Fibroblast of lung (primary cell): ENCODE data around the gene LIN37. TPM values are rescaled to one million over a fixed set of nuclear protein-coding genes. Genes with fewer than 3 reads are reported as not detected.

ENCODE experiments used
- DNase-seq, 2 donors: peaks; one replicate each; pipeline versions ENCODE4 v3.0.0 to v3.0.0-alpha.2; 2010; ENCODE audit warnings: low read depth in 2 of 2
- H2AFZ ChIP-seq: 2 replicates; pipeline ENCODE4 v1.5.1; 2012; ENCODE audit warnings: low read length, control low read depth, inconsistent platforms
- H3K27ac ChIP-seq: 2 replicates; pipeline ENCODE4 v1.5.1; 2011; ENCODE audit warnings: low read length, control low read depth; ENCODE audit not compliant: insufficient read depth
- H3K27me3 ChIP-seq: 2 replicates; pipeline ENCODE4 v1.5.1; 2011; ENCODE audit warnings: mild to moderate bottlenecking, low read length; ENCODE audit not compliant: control insufficient read depth, insufficient read depth
- H3K36me3 ChIP-seq: 2 replicates; pipeline ENCODE4 v1.5.1; 2011; ENCODE audit warnings: low read length; ENCODE audit not compliant: control insufficient read depth, insufficient read depth
- H3K4me1 ChIP-seq: 2 replicates; pipeline ENCODE4 v1.5.1; 2011; ENCODE audit warnings: low read length; ENCODE audit not compliant: control insufficient read depth, insufficient read depth; ENCODE audit errors: extremely low read depth
- H3K4me2 ChIP-seq: 2 replicates; pipeline ENCODE4 v1.5.1; 2011; ENCODE audit warnings: low read length, control low read depth; ENCODE audit not compliant: insufficient read depth; ENCODE audit errors: extremely low read depth
- H3K4me3 ChIP-seq, 4 experiments: fragments of 200-600 bp in 1 of 4; sonication (generic) in 1 of 4; replicated peaks in 1 of 4; 2 replicates each; pipeline ENCODE4 v1.5.1; 2011 to 2016; ENCODE audit warnings: low read length in 4 of 4, low read depth in 3 of 4, mild to moderate bottlenecking in 3 of 4, control low read depth in 2 of 4, inconsistent platforms in 1 of 4, mixed read lengths in 1 of 4; ENCODE audit not compliant: insufficient read depth in 1 of 4; ENCODE audit errors: control extremely low read depth in 1 of 4
- H3K79me2 ChIP-seq: 2 replicates; pipeline ENCODE4 v1.5.1; 2012; ENCODE audit warnings: mild to moderate bottlenecking, low read length, inconsistent platforms; ENCODE audit not compliant: control insufficient read depth, insufficient read depth
- H3K9ac ChIP-seq: 2 replicates; pipeline ENCODE4 v1.5.1; 2011; ENCODE audit warnings: mild to moderate bottlenecking, low read length, control low read depth; ENCODE audit not compliant: insufficient read depth
- H3K9me3 ChIP-seq: 2 replicates; pipeline ENCODE4 v1.5.1; 2012; ENCODE audit warnings: low read depth, low read length; ENCODE audit not compliant: control insufficient read depth, insufficient read depth
- H4K20me1 ChIP-seq: 2 replicates; pipeline ENCODE4 v1.5.1; 2011; ENCODE audit warnings: low read length; ENCODE audit not compliant: control insufficient read depth, insufficient read depth; ENCODE audit errors: extremely low read depth
- EZH2 ChIP-seq: IDR thresholded peaks from 2 replicates; pipeline ENCODE4 v1.5.1; 2012; ENCODE audit warnings: low read length, control low read depth, mild to moderate bottlenecking; ENCODE audit errors: missing control alignments
- polyA plus RNA-seq, 2 donors: library from polyadenylated mRNA; depleted of rRNA in 1 of 2; stranded (reverse) in 1 of 2; unstranded in 1 of 2; fragments of >200 nt; gene quantifications; 2 replicates each; pipeline ENCODE4 v1.2.1, GENCODE V29; 2011 to 2012; ENCODE audit warnings: missing spikeins in 1 of 2
- total RNA-seq: library from RNA; depleted of rRNA; stranded (reverse); fragments of >200 nt; gene quantifications from 2 replicates; pipeline ENCODE4 v1.2.1, GENCODE V29; 2014
- TF ChIP-seq, protein P1 (sequence below), 2 donors: IDR thresholded peaks in 1 of 2; conservative IDR thresholded peaks in 1 of 2; 1 replicate in 1 of 2; 2 replicates in 1 of 2; pipeline ENCODE4 v1.5.1; 2011 to 2012; ENCODE audit warnings: low read length in 2 of 2, control low read depth in 1 of 2, inconsistent platforms in 1 of 2, low read depth in 1 of 2, mild to moderate bottlenecking in 1 of 2

LIN37 gene
- total and polyA plus RNA-seq, 2 donors (not counting 1 experiment from before 2014, with no cell fraction given) = 6.4 to 10.3 TPM

DNA sequence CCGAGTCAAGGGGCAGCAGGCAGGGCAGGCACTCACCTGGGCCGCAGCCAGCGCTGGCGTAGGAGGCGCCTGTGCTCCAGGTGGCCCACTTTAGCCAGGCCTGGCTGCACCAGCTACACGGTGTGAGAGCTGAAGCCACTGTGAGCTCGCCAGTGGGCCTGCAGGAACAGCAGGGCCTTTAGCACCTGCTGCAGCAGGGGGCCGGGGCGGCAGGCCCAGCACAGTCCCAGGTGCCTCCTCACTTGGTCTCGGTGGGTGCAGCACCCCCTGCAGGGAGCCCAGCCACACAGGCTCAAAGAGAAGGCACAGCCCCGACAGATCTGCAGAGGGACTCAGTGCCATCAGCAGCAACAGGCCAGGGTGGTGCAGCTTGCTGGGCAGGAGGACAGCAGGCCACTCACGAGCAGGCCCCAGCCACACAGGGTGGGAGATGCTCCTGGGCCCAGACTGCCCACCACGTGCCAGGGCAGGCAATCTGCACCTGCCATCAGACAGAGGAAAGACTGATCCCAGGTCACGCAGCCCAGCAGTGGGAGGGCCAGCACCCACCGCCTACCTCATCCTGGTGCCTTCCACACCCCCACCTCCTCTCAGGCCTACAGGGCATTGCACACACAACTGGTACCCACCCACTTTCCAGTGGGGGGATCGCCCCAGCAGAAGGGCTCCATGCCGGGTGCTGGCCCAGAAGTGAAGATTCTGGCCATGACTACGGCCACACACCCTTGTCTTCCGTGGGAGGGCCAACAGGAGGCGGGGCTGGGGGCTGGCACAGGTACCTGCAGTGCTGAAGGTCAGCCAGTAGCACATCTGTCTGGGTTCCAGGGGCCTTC, 42.8 kb downstream of the LIN37 start:
- H3K4me3 ChIP-seq = no peak overlapping the region
- no peak overlapping the region for H2AFZ ChIP-seq
- H3K79me2 ChIP-seq = no peaks in the 10 kb centered on the region
- TF ChIP-seq, protein P1, sequence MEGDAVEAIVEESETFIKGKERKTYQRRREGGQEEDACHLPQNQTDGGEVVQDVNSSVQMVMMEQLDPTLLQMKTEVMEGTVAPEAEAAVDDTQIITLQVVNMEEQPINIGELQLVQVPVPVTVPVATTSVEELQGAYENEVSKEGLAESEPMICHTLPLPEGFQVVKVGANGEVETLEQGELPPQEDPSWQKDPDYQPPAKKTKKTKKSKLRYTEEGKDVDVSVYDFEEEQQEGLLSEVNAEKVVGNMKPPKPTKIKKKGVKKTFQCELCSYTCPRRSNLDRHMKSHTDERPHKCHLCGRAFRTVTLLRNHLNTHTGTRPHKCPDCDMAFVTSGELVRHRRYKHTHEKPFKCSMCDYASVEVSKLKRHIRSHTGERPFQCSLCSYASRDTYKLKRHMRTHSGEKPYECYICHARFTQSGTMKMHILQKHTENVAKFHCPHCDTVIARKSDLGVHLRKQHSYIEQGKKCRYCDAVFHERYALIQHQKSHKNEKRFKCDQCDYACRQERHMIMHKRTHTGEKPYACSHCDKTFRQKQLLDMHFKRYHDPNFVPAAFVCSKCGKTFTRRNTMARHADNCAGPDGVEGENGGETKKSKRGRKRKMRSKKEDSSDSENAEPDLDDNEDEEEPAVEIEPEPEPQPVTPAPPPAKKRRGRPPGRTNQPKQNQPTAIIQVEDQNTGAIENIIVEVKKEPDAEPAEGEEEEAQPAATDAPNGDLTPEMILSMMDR (conservative IDR thresholded peaks at IDR 0.05 in 1 of 2, IDR thresholded peaks at IDR 0.05 in 1 of 2; ENCODE audit: low read depth in 1 of 2, low read length in 2 of 2) = no peak
- TF ChIP-seq EZH2 = no peak
- H3K9me3 ChIP-seq = no peaks in the 10 kb centered on the region
- H3K4me2 ChIP-seq = no peak overlapping the region
- peaks cover 6% of the 10 kb centered on the region for H3K27me3 ChIP-seq
- no peak overlapping the region for H3K9ac ChIP-seq
- no peak overlapping the region for H3K27ac ChIP-seq
- peaks cover 3% of the 10 kb centered on the region for H3K4me1 ChIP-seq
- no peaks in the 10 kb centered on the region for H3K36me3 ChIP-seq
- no peak for DNase-seq
- no peaks in the 10 kb centered on the region for H4K20me1 ChIP-seq

DNA sequence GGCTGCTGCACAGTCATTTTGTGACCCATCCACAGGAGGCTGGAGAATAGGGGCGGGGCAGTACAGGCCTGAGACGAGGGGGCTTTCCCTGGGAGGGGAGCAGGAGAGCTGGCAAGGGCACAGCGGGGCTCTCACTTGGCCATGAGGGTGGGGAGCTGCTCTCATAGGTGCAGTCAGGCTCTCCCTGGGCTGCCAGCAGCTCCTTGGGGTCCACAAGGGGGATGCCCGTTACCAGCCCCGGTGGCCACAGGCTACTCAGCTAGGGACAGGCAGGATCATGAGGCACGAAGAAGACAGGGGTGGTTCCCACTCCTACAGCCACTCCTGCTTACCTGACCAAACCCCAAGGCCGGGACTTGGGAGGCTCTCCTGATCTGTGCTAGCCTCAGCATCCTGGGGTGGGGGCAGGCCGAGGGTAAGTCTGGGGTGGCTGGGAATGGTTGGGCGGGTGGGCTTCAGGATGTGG, 43.5 kb downstream of the LIN37 start:
- no peak overlapping the region for H3K4me3 ChIP-seq
- no peak overlapping the region for H3K4me2 ChIP-seq
- H2AFZ ChIP-seq = no peak overlapping the region
- H3K9me3 ChIP-seq = no peaks in the 10 kb centered on the region
- H3K4me1 ChIP-seq = peaks cover 3% of the 10 kb centered on the region
- TF ChIP-seq, protein P1 (conservative IDR thresholded peaks at IDR 0.05 in 1 of 2, IDR thresholded peaks at IDR 0.05 in 1 of 2; ENCODE audit: low read depth in 1 of 2, low read length in 2 of 2) = no peak
- no peak for TF ChIP-seq EZH2
- no peak overlapping the region for H3K27ac ChIP-seq
- DNase-seq = no peak
- H3K79me2 ChIP-seq = no peaks in the 10 kb centered on the region
- H3K36me3 ChIP-seq = no peaks in the 10 kb centered on the region
- no peak overlapping the region for H3K9ac ChIP-seq
- H3K27me3 ChIP-seq = peaks cover 10% of the 10 kb centered on the region
- H4K20me1 ChIP-seq = no peaks in the 10 kb centered on the region

DNA sequence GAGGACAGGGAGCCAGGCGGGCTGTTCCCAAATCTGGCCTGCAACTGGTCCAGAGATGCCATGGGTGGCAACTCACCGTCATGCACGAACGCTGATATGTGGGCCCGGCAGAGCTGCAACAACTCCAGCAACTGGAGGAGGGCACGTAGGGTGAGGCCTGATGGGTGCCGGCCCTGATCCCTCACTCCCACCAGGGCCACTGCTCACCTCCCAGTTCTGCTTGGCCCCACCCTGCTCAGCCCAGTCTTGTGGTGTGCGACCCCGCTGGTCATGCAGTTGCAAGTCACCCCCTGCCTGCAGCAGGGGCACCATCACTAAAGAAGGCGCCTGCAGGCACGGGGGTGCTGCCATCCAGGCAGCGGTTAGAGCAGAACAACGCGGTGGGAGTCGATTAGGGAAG, 43.9 kb downstream of the LIN37 start:
- H3K27me3 ChIP-seq = peaks cover 15% of the 10 kb centered on the region

More for the DNA sequence above, 43.9 kb downstream of the LIN37 start:
- Histone ChIP-seq H3K79me2 (no peaks in the 10 kb centered on the region), H3K4me1 (peaks cover 3% of the 10 kb centered on the region), H3K4me3 (no peak overlapping the region), H3K9me3 (no peaks in the 10 kb centered on the region), H3K4me2 (no peak overlapping the region), H3K36me3 (no peaks in the 10 kb centered on the region), H3K27ac (no peak overlapping the region), H3K9ac (no peak overlapping the region), H4K20me1 (no peaks in the 10 kb centered on the region), H2AFZ (no peak overlapping the region)
- DNase-seq = no peak
- TF ChIP-seq, protein P1 (conservative IDR thresholded peaks at IDR 0.05 in 1 of 2, IDR thresholded peaks at IDR 0.05 in 1 of 2; ENCODE audit: low read depth in 1 of 2, low read length in 2 of 2) = no peak
- no peak for TF ChIP-seq EZH2
